HG03108 (cell line): ENCODE measurements around the gene ACP7.
"Not testable (repeated sequence)": the region's sequence is repeated elsewhere in the genome, so short reads cannot be mapped to it uniquely, and the experiment has no call there.

ENCODE experiments used
- ATAC-seq: cut with Tn5 transposase; IDR thresholded peaks from one replicate; pipeline ENCODE4 v1.9.1; 2021; ENCODE audit warnings: moderate library complexity; ENCODE audit not compliant: unreplicated experiment

The ACP7 gene

GRCh38 chr19:39130337-39131254, 46.4 kb downstream of the ACP7 start:
- no peak for ATAC-seq

- ATAC-seq = no peak
Observed at GRCh38 chr19:39131255-39131755, 47.1 kb downstream of the ACP7 start.

- no peak for ATAC-seq
Observed at GRCh38 chr19:39132344-39132969, 48.3 kb downstream of the ACP7 start.

- no peak for ATAC-seq
Observed at GRCh38 chr19:39133431-39134270, 49.5 kb downstream of the ACP7 start.

GRCh38 chr19:39135701-39136100, 51.5 kb downstream of the ACP7 start:
- no peak for ATAC-seq

- no peak for ATAC-seq
Observed at GRCh38 chr19:39136225-39136940, 52.2 kb downstream of the ACP7 start.

- no peak for ATAC-seq
Observed at GRCh38 chr19:39137131-39137530, 53.0 kb downstream of the ACP7 start.

GRCh38 chr19:39138221-39139211, 54.3 kb downstream of the ACP7 start:
- no peak for ATAC-seq

- no peak for ATAC-seq
Observed at GRCh38 chr19:39139305-39139874, 55.2 kb downstream of the ACP7 start.

GRCh38 chr19:39139971-39140453, 55.8 kb downstream of the ACP7 start:
- ATAC-seq = no peak

GRCh38 chr19:39140594-39140993, 56.4 kb downstream of the ACP7 start:
- ATAC-seq = no peak

- ATAC-seq = no peak
Observed at GRCh38 chr19:39141929-39142328, 57.8 kb downstream of the ACP7 start.

- no peak for ATAC-seq
Observed at GRCh38 chr19:39142630-39143029, 58.5 kb downstream of the ACP7 start.

- ATAC-seq = not testable (repeated sequence)
Observed at GRCh38 chr19:39143757-39144289, 59.7 kb downstream of the ACP7 start.

GRCh38 chr19:39144290-39145071, 60.3 kb downstream of the ACP7 start:
- no peak for ATAC-seq

- ATAC-seq = no peak
Observed at GRCh38 chr19:39145180-39145953, 61.2 kb downstream of the ACP7 start.

- ATAC-seq = no peak
Observed at GRCh38 chr19:39146091-39146490, 61.9 kb downstream of the ACP7 start.
